ENCODE results near the gene SAMD9L.

SAMD9L gene

DNA sequence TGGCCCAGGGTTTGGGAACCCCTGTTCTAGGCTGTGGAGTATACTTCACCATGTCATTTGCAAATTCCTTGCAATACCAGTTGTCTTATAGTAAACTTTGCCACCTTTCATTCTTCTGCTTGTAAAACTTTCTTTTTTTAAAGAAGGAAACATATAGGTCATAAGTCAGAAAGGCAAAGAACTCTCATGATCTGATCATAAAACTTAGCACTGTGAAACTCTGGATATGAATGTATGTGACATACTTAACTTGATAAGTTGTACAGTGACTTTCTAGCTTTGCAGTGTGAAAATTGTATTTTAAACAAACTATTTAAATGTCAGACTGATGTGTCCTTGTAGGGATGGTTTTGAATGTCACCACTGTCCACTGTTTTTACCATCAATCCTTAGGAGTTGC, 31.0 kb upstream of the SAMD9L start:
- H3K4me3 Mint-ChIP-seq, result no peak overlapping the region
- no peaks in the 10 kb centered on the region for H3K36me3 Mint-ChIP-seq (ENCODE audit: low read depth)

DNA sequence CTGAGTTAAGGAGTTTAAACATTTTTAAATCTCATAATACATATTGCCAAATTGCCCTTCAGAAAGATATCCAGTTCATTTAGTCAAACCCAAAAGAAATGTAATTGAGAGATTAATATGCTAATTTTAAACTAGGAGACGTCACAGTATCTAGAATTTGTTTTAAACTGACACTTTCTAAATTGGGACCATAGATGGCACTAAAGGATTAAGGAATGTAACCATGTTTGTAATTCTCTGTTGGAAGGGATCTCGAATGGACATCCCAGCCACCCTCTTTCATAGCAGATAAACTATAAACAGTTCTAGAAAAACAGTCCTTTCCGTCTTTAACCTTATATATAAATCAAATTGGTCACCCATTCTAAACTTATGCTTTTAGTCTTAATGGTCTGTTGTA, 30.0 kb upstream of the SAMD9L start:
- no peaks in the 10 kb centered on the region for H3K36me3 Mint-ChIP-seq (ENCODE audit: low read depth)
- H3K9me3 Mint-ChIP-seq, result no peaks in the 10 kb centered on the region
- peaks cover 11% of the 10 kb centered on the region for H3K27me3 Mint-ChIP-seq (ENCODE audit: low read depth)
- H3K4me3 Mint-ChIP-seq, result no peak overlapping the region
- H3K27ac Mint-ChIP-seq, result no peak overlapping the region
- H3K4me1 Mint-ChIP-seq, result no peaks in the 10 kb centered on the region
- TF ChIP-seq, protein P1, sequence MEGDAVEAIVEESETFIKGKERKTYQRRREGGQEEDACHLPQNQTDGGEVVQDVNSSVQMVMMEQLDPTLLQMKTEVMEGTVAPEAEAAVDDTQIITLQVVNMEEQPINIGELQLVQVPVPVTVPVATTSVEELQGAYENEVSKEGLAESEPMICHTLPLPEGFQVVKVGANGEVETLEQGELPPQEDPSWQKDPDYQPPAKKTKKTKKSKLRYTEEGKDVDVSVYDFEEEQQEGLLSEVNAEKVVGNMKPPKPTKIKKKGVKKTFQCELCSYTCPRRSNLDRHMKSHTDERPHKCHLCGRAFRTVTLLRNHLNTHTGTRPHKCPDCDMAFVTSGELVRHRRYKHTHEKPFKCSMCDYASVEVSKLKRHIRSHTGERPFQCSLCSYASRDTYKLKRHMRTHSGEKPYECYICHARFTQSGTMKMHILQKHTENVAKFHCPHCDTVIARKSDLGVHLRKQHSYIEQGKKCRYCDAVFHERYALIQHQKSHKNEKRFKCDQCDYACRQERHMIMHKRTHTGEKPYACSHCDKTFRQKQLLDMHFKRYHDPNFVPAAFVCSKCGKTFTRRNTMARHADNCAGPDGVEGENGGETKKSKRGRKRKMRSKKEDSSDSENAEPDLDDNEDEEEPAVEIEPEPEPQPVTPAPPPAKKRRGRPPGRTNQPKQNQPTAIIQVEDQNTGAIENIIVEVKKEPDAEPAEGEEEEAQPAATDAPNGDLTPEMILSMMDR (IDR thresholded peaks at IDR 0.05; ENCODE audit: unreplicated experiment in 3 of 3), result no peak

More for the DNA sequence above, 31.0 kb upstream of the SAMD9L start:
- Mint-ChIP-seq H3K9me3 (no peaks in the 10 kb centered on the region), H3K27me3 (ENCODE audit: low read depth) (peaks cover 12% of the 10 kb centered on the region), H3K27ac (no peak overlapping the region), H3K4me1 (no peaks in the 10 kb centered on the region)
- TF ChIP-seq, protein P1 (IDR thresholded peaks at IDR 0.05; ENCODE audit: unreplicated experiment in 3 of 3), result no peak

GRCh38 chr7:93176992-93177580, 28.9 kb upstream of the SAMD9L start:
- H3K4me1 Mint-ChIP-seq, result no peaks in the 10 kb centered on the region
- H3K27me3 Mint-ChIP-seq (ENCODE audit: low read depth), result peaks cover 4% of the 10 kb centered on the region
- no peak overlapping the region for H3K27ac Mint-ChIP-seq
- TF ChIP-seq, protein P1 (IDR thresholded peaks at IDR 0.05; ENCODE audit: unreplicated experiment in 3 of 3), result no peak
- H3K4me3 Mint-ChIP-seq, result no peak overlapping the region
- H3K9me3 Mint-ChIP-seq, result peaks cover 2% of the 10 kb centered on the region
- no peaks in the 10 kb centered on the region for H3K36me3 Mint-ChIP-seq (ENCODE audit: low read depth)

- Mint-ChIP-seq H3K4me1 (no peaks in the 10 kb centered on the region), H3K9me3 (peaks cover 13% of the 10 kb centered on the region), H3K36me3 (ENCODE audit: low read depth) (no peaks in the 10 kb centered on the region), H3K27ac (no peak overlapping the region), H3K27me3 (ENCODE audit: low read depth) (peaks cover 4% of the 10 kb centered on the region), H3K4me3 (no peak overlapping the region)
- TF ChIP-seq, protein P1 (IDR thresholded peaks at IDR 0.05; ENCODE audit: unreplicated experiment in 3 of 3), result no peak
Measured at GRCh38 chr7:93175219-93175618, 27.0 kb upstream of the SAMD9L start.

DNA sequence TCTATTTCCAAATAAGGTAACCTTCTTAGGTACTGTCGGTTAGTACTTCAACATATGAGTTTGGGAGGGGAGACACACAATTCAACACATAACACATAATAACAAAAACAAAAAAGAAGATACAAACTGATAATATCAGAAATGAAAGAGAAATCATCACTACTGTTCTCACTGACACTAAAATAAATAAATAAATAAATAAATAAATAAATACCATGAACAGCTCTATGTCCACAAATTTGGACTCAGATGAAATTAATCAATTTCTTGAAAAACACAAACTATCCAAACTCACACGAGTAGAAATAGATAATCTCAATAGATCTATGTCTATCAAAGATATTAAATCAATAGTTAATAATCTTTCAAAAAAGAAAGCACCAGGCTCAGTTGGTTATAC, 24.5 kb upstream of the SAMD9L start:
- no peak overlapping the region for H3K4me3 Mint-ChIP-seq
- no peaks in the 10 kb centered on the region for H3K36me3 Mint-ChIP-seq (ENCODE audit: low read depth)
- peaks cover 20% of the 10 kb centered on the region for H3K9me3 Mint-ChIP-seq
- H3K27ac Mint-ChIP-seq, result no peak overlapping the region
- no peaks in the 10 kb centered on the region for H3K4me1 Mint-ChIP-seq
- no peaks in the 10 kb centered on the region for H3K27me3 Mint-ChIP-seq (ENCODE audit: low read depth)
- TF ChIP-seq, protein P1 (IDR thresholded peaks at IDR 0.05; ENCODE audit: unreplicated experiment in 3 of 3), result no peak

DNA sequence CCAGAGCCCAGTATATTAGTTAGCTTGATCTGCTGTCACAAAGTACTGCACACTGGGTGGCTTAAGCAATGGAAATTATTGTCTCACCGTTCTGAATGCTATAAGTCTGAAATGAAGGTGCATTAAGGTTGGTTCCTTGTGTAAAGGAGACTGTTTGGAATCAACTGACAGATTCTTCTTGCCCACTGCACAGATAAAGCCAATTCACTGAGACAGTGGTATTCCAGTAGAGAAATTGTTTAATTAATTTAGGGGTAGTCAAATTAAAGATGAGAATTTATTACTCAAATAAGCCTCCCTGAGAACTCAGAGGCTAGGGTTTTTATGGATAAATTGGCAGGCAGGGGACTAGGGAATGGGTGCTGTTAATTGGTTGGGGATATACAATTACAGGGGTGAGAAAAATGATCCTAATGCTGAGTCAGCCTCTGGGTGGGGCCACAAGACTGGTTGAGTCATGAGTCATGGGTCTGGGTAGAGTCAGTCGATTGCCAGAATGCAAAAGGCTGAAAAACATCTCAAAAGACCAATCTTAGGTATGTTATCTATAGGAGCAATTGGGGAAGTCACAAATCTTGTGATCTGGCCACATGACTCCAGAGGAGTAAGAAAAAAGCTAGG, 23.5 kb upstream of the SAMD9L start:
- H3K27me3 Mint-ChIP-seq (ENCODE audit: low read depth), result peaks cover 7% of the 10 kb centered on the region
- no peaks in the 10 kb centered on the region for H3K4me1 Mint-ChIP-seq
- H3K36me3 Mint-ChIP-seq (ENCODE audit: low read depth), result no peaks in the 10 kb centered on the region
- H3K9me3 Mint-ChIP-seq, result peaks cover 22% of the 10 kb centered on the region
- TF ChIP-seq, protein P1 (IDR thresholded peaks at IDR 0.05; ENCODE audit: unreplicated experiment in 3 of 3), result no peak
- no peak overlapping the region for H3K27ac Mint-ChIP-seq
- H3K4me3 Mint-ChIP-seq, result no peak overlapping the region
